ENCODE measurements around the gene MYO16.
"Not testable (repeated sequence)": the region's sequence is repeated elsewhere in the genome, so short reads cannot be mapped to it uniquely, and the experiment has no call there.

Gene MYO16

DNA sequence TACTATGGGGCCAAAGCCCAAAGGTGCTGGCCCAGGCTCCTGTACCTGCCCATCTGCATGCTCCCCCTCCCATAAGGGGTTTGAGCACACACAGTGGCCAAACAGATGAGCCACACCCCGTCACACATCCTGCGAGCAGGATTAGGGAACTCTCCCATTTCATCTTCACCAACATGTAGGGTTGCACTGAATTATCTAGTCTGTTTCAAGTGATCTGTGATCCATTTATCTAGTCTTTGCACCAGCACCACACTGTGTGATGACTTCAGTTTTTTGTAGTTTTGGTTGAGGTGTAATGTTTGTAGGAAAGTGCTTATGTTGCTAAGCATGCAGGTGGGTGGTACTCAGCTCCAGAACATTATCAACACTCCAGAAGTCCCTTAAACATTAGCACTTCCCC is 249.3 kb downstream of the MYO16 start:
- no peak for DNase-seq (ENCODE audit: low read depth in 4 of 4, low spot score in 1 of 4)

DNA sequence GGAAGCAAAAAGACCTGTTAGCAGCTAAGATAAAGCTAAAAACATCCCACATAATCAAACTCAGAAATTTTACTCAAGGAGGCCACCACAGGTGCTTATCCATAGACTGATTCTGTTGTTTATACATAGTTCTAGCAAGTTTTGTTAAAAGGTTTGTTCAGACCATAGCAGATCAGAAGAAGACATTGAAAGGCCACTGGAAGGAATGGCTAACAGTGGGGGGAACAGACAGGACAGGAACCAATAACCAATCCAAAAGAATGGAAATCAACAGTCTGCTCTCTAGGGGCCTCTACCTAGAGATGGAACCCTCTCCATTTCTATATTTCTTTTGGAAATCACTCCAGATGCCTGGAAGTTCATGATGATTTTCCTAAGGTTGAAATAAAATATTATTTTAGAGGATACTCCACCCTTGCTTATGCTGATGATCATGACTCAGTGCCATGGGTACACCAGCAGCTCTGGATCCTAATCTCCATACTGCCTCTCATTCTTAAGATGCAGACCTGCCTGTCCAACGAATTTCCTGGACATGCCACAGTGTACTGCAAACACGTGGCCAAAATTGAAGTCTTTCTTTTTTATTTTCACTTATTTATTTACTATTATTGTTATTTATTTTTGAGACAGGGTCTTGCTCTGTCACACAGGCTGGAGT is 260.0 kb downstream of the MYO16 start:
- no peak for DNase-seq (ENCODE audit: low read depth in 4 of 4, low spot score in 1 of 4)

DNA sequence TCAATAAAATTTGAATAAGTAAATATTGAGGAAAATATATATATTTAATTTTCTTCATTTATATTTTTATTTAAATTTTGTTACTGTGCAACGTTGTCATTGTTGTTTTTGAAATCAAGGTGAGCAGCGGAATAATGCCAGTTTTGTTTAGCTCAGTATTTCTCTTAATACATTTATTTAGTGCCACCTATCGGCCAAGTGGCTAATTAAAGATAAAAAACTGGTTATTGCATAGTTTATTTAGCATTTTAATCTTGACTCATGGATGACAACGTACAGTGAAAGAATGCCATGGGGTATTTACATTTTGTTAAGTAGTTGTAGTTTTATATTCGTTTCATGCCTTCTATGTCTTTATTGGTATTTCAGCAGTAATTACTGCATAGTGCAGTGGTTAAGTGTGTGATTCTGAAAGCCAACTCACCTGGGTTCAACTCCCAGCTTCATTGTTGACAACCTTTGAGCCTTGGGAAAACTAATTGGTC is 265.9 kb downstream of the MYO16 start:
- DNase-seq (ENCODE audit: low read depth in 4 of 4, low spot score in 1 of 4): no peak

DNA sequence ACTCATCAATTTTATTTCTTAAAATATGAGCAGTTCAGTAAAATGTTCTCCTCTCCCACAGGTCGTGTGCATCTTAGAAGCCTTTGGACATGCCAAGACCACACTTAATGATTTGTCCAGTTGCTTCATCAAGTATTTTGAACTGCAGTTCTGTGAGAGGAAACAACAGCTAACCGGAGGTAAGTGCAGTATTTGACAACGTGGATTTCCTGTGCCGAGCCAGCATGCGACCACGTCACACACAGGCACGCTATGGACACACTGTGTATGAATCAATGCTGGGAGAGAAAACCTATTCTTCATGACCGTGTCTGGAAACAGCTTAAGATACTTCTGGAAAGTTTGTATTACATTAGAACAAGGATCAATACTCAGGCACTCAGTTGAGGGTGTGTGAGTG is 268.5 kb downstream of the MYO16 start:
- no peak for DNase-seq (ENCODE audit: low read depth in 4 of 4, low spot score in 1 of 4)

DNA sequence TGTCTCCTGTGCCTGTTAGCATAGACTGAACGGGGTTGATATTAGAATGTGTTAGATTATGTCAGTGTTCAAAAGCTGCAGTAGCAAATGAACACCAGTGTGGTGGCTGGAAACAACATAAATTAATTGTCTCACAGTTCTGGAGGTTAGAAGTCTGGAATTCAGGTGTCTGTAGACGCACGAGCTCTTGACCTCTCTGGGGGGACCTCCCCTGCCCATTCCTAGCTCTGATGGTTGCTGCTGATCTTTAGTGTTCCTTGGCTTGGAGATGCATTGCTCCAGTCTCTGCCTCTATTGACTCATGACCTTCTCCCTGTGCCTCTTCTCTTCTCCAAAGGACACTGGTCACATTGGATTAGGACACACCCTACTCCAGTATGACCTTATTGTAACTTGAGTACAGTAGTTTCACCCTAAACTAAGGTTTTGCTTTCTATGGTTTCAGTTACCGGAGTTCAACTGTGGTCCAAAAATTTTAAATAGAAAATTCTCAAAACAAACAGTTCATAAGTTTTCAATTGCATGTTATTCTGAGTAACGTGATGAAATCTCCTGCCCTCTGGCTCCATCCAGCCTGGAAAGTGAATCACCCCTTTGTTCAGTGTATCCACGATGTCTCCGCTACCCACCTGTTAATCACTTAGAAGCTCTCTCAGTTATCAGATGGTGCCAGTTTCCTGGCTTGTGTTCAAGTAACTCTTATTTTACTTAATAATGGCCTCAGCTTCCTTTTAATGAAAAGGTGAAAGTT is 273.2 kb downstream of the MYO16 start:
- DNase-seq (ENCODE audit: low read depth in 4 of 4, low spot score in 1 of 4): no peak

DNA sequence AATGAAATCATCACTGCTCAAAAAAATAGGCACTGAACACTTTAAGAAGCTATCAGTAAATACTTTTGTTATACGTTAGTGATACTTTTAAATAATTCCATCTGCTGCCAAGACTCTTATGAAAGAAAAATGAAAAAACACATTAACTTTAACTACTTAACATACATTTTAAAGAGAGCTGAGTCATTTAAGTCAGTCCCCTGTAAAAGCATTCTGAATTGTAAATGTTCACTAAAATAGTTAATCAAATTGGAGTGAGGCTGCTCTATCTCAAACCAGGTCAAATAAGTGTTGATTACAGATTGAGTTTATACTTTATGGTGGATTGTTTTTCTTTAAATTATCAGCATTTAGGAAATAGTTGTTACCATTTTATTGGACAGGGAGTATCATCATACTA is 274.2 kb downstream of the MYO16 start:
- no peak for DNase-seq (ENCODE audit: low read depth in 4 of 4, low spot score in 1 of 4)

DNA sequence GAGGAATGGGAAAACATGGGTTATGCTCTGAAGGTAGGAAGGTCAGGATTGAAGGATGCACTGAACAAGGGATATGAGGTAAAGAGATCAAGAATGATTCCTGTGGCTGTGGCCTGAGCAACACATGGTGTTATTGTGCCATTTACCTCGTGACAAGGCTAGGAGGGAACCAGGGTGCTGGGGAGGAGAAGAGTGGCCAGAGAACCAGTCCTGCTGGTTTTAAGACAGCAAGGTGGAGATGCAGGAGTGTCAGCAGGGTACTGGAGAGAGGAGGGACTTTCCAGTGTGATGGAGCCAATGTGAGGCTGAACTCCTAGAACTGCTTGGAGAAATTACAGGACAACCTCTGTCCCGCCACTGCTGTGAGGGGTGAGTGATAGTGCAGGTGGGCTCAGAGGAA is 282.4 kb downstream of the MYO16 start:
- DNase-seq (ENCODE audit: low read depth in 4 of 4, low spot score in 1 of 4): no peak

DNA sequence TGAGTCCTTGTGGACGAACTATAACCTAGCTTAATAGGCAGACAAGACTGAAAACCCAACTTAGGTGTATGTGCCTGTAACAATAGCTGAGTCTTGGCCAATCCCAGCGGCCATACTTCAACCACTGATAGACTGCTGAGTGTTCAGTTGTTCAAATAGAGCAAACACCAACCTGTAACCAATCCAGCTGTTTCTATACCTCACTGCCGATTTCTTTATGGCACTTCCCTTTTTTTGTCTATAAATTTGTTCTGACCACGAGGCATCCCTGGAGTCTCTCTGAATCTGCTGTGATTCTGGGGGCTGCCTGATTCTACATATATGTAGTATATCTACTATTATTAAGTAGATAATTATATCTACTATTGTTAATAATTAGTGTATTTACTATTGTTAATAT is 284.3 kb downstream of the MYO16 start:
- not testable (repeated sequence) for DNase-seq (ENCODE audit: low read depth in 4 of 4, low spot score in 1 of 4)

DNA sequence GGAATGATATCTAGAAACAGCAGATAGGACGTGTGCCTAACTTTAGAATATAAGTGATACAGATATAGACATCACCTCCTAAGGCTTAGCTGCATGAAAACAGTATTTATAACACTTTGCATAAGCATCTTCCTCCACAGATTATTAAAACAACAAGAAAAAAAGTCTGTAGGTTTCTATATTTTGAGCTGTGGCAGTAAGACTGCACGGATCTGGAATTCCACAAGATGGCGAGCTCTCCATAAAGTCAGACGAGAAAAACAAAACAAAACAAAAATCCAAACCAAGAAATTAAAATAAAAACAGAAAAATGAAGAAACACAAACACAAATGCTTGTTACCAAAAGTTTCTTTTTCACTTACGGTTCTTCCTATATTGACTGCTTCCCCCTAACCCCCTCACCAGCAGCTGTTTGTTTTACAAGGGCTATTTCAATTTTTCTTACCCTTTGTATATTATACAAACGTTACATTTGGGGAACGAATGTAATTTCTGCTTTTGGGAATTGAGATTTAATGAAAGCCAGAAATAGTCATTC is 285.8 kb downstream of the MYO16 start:
- DNase-seq (ENCODE audit: low read depth in 4 of 4, low spot score in 1 of 4): no peak

DNA sequence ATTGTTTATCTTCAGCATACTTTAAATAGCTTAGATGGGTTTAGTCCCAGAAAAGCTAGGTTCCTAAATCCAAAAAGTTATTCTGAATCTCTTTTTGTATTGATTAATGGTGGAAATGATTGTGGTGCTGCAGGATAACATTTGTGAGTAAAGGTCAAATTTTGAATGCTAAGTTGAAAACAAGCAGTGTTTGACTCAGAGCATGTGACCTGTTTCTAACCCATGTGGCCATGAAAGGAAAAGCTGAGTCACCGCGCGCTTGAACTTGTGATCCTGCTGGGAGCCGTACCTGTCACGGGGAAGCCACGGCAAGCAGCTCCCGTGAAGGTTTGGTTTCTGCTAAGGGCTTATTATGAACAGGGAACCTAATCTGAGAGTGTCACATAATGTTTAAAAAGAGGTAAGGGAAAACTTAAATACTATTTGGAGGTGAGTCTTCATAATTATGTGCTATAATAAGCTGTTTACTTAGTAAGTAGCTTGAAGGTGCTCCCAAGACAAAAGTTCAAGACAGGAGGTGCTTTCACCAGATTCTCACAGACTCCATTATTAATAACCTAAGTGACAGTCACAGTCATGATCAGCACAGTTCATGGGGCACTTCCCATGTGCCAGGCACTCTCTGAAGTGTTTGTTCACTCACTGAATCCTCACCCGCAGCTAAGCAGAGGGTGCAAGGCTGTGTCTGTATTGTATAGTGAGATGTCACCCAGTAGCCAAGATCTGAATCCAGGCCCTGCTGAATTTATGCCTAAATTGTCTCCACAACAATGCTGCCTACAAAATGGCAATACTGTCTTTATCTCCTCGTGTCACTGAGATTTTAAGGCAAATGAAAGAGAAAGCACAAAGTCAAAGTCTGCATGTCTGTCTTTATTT is 286.5 kb downstream of the MYO16 start:
- peak; percentile 52 to 76 (median 65) for DNase-seq (ENCODE audit: low read depth in 4 of 4, low spot score in 1 of 4)

DNA sequence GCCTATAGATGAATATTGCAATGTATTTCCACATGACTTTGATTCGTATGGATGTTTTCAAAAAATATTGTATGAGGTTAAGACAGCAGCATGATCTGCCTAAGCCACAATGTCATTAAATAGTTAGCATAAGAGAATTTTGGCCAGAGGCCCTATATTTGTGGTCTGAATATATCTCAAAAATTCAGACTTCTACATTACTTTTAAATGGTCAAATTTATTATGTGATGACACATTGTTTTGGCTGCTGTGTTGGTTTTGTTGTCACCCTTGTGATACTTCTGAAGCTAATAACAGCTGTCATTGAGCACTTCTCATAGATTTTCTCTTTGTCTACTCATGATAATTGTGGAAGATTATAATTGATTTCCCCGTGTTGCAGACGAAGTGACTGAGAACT is 288.2 kb downstream of the MYO16 start:
- no peak for DNase-seq (ENCODE audit: low read depth in 4 of 4, low spot score in 1 of 4)

DNA sequence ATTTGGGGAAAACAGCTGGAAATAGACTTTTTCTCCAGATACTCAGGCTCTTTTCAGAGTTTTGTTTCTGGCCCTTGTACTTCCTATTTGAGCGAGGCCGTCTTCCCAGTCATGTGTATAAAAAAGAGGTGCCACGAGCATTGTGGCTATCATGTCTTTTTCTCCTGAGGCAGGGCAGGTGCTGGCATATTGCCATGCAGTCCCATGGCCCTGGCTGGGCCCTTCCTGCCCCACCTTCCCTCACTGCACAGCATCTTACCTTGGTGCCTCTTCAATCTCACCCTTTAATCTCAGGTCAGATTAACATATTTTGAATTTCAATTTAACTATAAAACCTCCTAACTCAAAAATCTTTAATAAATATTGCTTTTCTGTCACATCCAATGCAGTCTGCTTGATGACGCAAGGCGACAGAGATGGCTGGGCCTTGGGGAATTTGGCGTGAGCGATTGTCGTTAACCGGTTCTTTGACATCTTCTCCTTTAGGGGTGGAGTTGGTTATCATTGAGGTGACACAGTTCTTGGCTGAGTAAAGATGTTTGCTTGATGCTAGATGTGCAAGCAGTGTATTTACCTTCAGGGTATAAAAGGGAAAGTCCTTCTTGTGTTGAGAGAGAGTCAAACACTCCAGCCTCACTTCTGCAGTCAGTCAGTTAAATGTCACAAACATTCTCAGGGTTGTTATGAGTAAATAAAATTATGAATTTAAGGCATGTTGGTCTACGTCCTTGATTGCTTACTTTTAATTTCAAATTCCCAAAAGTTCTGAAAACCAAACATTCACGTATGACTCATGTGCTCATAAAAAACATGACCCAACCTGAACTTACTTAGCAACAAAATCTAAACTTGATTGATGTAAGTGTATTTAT is 289.9 kb downstream of the MYO16 start:
- no peak for DNase-seq (ENCODE audit: low read depth in 4 of 4, low spot score in 1 of 4)

DNA sequence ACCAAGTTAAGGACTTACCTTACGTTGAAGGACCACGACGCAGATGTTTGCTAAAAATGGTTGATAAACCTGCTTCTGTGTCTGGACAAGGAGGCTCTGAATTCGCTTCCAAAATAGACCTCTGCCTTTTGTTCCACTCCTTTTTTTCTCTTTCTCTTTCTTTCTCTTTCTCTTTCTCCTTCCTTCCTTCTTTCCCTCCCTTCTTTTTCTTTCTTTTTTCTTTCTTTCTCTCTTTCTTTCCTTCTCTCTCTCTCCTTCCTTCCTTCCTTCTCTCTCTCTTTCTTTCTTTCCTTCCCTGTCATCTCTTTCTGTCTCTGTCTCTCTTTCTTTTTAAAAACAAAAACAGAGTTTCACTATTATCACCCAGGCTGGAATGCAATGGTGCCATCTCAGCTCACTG is 290.7 kb downstream of the MYO16 start:
- DNase-seq (ENCODE audit: low read depth in 4 of 4, low spot score in 1 of 4): no peak

DNA sequence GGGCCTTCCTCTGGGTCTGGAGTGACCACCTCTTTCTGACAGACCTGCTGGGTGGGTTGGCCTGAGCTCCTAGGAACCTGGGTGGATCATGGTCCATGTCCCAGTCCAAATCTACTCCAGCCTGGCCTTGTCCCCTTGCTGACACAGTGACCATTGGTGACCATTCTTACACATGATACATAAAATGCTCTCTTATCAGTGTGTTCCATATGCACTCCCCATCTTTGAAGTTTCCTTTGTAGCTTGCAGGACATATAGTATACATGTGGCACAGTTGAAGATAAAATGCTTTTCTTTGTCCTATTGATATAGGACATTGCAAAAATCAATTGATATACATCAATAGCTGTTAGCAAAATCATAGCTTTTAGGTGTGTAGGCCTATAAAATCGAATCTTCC is 291.8 kb downstream of the MYO16 start:
- DNase-seq (ENCODE audit: low read depth in 4 of 4, low spot score in 1 of 4): no peak

DNA sequence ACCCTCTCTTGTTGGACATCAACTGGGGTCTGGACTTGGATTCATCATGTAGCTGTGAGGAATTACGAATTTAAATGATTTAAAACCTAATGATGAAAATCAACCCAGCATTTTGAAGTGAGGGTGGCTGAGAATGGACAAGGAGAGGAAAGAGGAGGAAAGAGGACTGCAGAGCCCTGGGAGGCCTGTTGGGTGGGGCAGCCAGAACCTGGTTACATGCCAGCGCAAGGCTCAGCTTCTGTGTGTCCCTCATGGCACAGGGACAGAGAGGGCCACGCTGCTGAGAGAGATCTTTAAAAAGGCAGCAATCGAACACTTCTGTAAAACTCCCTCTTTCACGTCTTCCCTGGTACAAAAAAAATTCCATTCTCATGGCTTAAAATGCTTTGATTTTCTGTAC is 292.7 kb downstream of the MYO16 start:
- no peak for DNase-seq (ENCODE audit: low read depth in 4 of 4, low spot score in 1 of 4)

DNA sequence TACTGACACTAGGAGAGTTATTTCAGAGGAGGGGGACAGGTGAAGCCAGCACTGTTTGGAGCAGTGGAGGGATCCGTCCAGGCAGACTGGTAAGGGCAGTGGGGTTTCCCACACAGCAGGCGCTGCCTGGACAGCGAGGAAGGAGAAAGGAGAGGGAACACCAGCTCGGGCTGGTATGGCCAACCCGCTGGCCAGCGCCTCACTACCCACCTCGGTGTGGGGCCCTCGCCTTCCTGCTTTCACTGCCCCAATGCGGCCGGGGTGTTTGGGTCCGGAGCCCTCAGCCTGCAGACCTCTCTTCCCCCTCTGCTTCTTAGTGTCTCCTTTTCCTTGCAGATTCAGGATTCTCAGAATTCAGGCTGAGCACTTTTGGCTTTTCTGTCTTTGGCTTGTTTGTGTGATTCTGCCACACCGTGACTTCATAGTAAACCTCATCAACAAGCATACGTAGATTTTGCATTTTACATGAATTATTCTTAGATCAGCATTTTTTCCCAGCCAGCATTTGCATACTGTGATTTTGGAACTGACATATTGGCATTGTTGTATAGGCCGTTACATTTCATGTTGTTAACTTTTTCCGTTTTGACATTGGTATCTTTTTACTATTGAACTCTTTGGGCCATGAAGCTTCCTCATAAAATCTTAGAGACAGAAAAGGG is 294.1 kb downstream of the MYO16 start:
- DNase-seq (ENCODE audit: low read depth in 4 of 4, low spot score in 1 of 4): no peak

DNA sequence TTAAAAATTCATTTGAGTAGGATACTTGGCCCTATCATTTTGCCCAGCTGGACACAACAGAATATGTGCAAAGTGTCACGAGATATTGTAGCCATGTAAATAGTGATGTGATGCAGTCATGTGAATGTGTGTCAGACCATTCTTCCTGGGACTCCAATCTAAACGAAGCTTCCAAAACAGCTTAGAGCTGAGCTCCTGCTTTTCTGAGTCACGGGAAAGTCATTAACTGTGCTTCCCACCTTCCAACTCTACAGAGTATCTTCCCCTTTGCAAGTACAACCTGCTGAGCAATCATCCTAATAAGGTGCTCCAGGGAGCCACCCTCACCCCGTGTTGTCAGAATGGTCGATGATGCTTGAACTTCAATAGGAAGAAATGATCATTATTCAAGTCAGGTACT is 294.7 kb downstream of the MYO16 start:
- no peak for DNase-seq (ENCODE audit: low read depth in 4 of 4, low spot score in 1 of 4)

DNA sequence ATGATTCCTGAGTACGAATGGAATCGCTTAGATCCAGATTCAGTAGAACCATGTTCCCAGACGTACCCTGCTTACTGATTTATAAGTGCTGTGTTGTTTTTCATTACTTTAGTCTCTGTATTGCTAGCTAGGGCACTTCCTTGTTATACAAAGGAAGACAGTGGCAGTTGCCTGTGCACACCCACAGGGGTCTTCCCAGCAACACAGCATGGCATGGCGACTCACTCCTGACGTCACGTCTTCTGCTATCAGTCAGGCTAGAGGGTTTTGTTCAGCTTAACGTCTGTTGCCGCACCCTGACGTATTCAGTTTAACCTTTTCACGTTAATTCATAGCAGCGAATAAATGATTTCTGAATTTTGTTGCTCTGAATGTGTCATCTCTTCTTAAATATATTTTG is 295.1 kb downstream of the MYO16 start:
- DNase-seq (ENCODE audit: low read depth in 4 of 4, low spot score in 1 of 4): no peak

DNA sequence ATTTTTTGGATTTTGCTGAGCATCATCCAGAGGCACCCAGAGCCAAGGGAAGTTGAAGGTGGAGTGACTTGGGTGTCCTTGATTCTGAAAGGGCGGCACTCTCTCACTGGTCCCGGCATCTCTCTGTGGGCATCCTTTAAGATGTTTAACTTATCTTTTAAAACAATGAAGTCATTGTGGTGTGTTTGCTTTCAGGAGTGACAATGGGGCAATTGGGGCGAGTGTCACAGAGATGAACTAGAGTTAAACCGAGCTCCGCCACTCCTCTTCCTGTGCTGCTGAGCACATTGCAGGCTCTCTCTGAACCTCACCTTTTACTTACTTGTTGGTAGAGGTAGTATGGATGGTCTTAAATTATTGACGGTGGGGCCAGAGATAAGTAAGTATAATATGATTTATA is 295.7 kb downstream of the MYO16 start:
- DNase-seq (ENCODE audit: low read depth in 4 of 4, low spot score in 1 of 4): no peak

DNA sequence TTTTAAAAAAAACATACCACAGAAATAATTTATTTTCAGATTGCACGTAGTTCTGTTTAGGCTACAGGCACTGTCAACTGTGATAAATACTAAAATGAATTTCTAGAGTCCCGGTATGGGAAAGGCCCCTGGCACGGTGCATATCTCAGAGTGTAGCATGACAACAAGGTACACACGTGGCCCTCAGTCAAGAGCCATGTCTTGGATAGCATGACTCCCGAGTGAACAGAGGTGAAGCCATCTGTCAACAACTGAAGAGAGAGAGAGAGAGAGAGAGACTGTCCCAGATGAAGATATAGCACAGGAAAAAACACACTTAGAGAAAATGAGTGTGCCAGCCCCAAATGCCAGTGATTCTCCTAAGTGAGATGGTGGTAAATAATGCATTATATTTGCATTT is 297.5 kb downstream of the MYO16 start:
- no peak for DNase-seq (ENCODE audit: low read depth in 4 of 4, low spot score in 1 of 4)
